Fibroblast of mammary gland (primary cell): ENCODE data around the gene PIEZO2.

Experiments
- DNase-seq: peaks from one replicate; pipeline ENCODE4 v3.0.0-alpha.2; 2010; ENCODE audit warnings: low read depth
- H3K4me3 ChIP-seq: 2 replicates; pipeline ENCODE4 v1.5.1; 2011; ENCODE audit warnings: low read depth, mild to moderate bottlenecking, low read length, moderate library complexity; ENCODE audit not compliant: control insufficient read depth
- CTCF ChIP-seq: conservative IDR thresholded peaks from 2 replicates; pipeline ENCODE4 v1.5.1; 2011; ENCODE audit warnings: low read depth, low read length, inconsistent platforms; ENCODE audit not compliant: control insufficient read depth, insufficient read depth

Gene PIEZO2

GRCh38 chr18:11089931-11090715 is 59.2 kb downstream of the PIEZO2 start:
- DNase-seq: no peak
- no peak for TF ChIP-seq CTCF
- no peak overlapping the region for H3K4me3 ChIP-seq

DNA sequence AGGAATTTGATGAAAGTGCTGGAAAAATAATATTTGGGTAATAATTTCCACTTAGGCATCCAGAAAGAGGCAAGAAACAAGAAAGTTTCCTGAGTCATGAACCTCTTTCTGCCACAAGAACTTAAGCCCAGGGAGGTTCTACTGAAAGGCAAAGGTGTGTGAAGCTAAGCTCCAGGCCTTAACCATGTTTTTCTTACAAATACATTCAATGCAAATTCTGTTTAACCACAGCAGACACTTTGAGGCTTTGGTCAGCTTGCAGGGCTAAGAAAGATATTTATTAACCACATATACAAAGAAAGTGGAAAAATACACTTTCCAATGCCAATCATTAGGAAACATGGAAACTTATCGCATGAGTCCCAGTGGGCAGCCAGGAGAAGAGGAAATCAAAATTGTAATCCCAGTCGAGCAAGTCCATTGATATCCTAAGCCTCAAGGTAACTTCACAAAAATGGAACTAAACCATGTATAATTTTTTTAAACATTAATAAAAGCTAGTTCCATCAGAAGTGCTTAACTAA is 68.3 kb downstream of the PIEZO2 start:
- TF ChIP-seq CTCF: no peak
- H3K4me3 ChIP-seq: no peak overlapping the region
- DNase-seq: no peak

DNA sequence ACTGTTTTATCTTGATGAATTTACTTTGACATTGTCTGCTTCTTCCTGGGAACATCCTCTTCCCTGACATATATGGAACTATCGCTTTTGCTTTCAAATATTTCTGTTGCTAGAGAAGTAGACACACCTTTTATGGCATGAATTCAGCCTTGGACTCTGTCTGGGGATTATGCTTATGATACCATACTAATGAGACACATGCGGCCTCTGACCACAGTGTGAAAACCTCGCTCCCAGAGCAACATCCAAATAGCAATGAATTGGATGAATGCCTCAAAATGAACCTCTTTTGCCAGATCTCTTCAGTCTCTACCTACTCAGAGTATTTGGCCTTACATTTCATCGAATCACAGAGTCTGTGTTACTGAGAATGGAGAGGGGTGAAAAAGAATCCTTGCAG is 70.9 kb downstream of the PIEZO2 start:
- no peak overlapping the region for H3K4me3 ChIP-seq
- no peak for TF ChIP-seq CTCF
- peak; percentile 1 for DNase-seq

- DNase-seq: no peak
- no peak for TF ChIP-seq CTCF
- no peak overlapping the region for H3K4me3 ChIP-seq
Measured at GRCh38 chr18:11077548-11078187, 71.7 kb downstream of the PIEZO2 start.

GRCh38 chr18:11074889-11075288 is 74.5 kb downstream of the PIEZO2 start:
- no peak for TF ChIP-seq CTCF

GRCh38 chr18:11073971-11074370 is 75.4 kb downstream of the PIEZO2 start:
- no peak for TF ChIP-seq CTCF
- DNase-seq: no peak

More at GRCh38 chr18:11074889-11075288, 74.5 kb downstream of the PIEZO2 start:
- no peak overlapping the region for H3K4me3 ChIP-seq
- DNase-seq: no peak

More at GRCh38 chr18:11073971-11074370, 75.4 kb downstream of the PIEZO2 start:
- H3K4me3 ChIP-seq: no peak overlapping the region
